SH-SY5Y (cell line): ENCODE measurements around the gene FKTN.

ENCODE experiments used
- GATA2 ChIP-seq: IDR thresholded peaks from 2 replicates; pipeline ENCODE4 v1.6.1; 2011; ENCODE audit warnings: mild to moderate bottlenecking, low read depth, low read length
- GATA3 ChIP-seq: IDR thresholded peaks from 2 replicates; pipeline ENCODE4 v1.6.1; 2011; ENCODE audit warnings: low read depth, mild to moderate bottlenecking, low read length, moderate library complexity

DNA sequence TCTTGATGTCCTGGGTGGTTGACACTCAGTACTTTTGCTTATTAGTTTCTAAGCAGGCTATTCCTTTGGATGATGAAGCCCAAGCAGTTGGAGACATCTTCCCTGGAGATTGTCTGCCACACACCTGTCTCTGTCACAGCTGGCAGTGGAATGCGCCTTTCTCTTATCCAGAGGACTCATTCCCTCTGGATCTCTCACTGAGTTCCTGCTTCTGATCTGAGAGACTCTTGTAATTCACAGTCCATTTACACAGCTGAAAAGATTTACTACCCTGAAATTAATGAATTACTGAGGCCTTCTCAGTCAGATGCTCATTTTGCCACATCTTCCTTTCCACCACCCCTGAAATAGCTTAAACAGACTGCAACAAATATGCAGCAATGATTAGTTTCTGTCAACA, 120.2 kb downstream of the FKTN start:
- no peak for TF ChIP-seq GATA3
- TF ChIP-seq GATA2 = no peak
